Measurements from ENCODE around the gene YIPF6.

- no peak for TF ChIP-seq POLR2A (IDR thresholded peaks at IDR 0.05)
- TF ChIP-seq CTCF (IDR thresholded peaks at IDR 0.05): no peak
Observed at GRCh38 chrX:68464796-68465195, 34.1 kb upstream of the YIPF6 start.

Data from testis (tissue), 2 donors.